OCI-LY7 (cell line): ENCODE results near the gene IGLL5.

Source experiments
- CTCF ChIP-seq: fragments of 200-600 bp; sonication (generic); conservative IDR thresholded peaks from 2 replicates; pipeline ENCODE4 v1.5.1; 2014; ENCODE audit warnings: mild to moderate bottlenecking, antibody characterized with exemption, low read length, moderate library complexity, mixed read lengths
- EZH2phosphoT487 ChIP-seq: fragments of 200-600 bp; sonication (generic); IDR thresholded peaks from 2 replicates; pipeline ENCODE4 v1.6.1; 2018; ENCODE audit warnings: low read depth, borderline replicate concordance, mild to moderate bottlenecking, mixed run types, antibody characterized with exemption, low read length, moderate library complexity, mixed read lengths

- TF ChIP-seq CTCF (no peak), EZH2phosphoT487 (no peak)
Measured at GRCh38 chr22:22913989-22914388, 26.4 kb downstream of the IGLL5 start.
